Vagina (tissue), 2 donors: ENCODE results near the gene LMO7. TPM values are rescaled to one million over a fixed set of nuclear protein-coding genes. Genes with fewer than 3 reads are reported as not detected.

ENCODE experiments used
- DNase-seq, 2 donors: peaks; one replicate each; pipeline ENCODE4 v3.0.0-alpha.2; 2017; ENCODE audit errors: extremely low spot score in 2 of 2
- H3K27ac ChIP-seq: fragments of 200-600 bp; sonication (generic); one replicate; pipeline ENCODE4 v1.5.1; 2019
- H3K27me3 ChIP-seq: fragments of 200-600 bp; sonication (generic); one replicate; pipeline ENCODE4 v1.5.1; 2019
- H3K36me3 ChIP-seq, 2 donors: fragments of 200-600 bp; sonication (generic); one replicate each; pipeline ENCODE4 v1.5.1; 2017 to 2019
- H3K4me1 ChIP-seq: fragments of 200-600 bp; sonication (generic); one replicate; pipeline ENCODE4 v1.5.1; 2019
- H3K4me3 ChIP-seq, 2 donors: fragments of 200-600 bp; sonication (generic); 1 replicate in 1 of 2; 2 replicates in 1 of 2; pipeline ENCODE4 v1.5.1; 2016 to 2019
- H3K9me3 ChIP-seq: fragments of 200-600 bp; sonication (generic); one replicate; pipeline ENCODE4 v1.5.1; 2019
- POLR2A ChIP-seq, 2 donors: fragments of 450-650 bp; IDR thresholded peaks; one replicate each; pipeline ENCODE4 v1.6.1; 2017; ENCODE audit warnings: antibody characterized with exemption in 2 of 2, mild to moderate bottlenecking in 2 of 2, moderate library complexity in 2 of 2
- POLR2AphosphoS5 ChIP-seq, 2 donors: sonication (generic); formaldehyde crosslinking; IDR thresholded peaks; one replicate each; pipeline ENCODE4 v1.9.0; 2017; ENCODE audit warnings: antibody characterized with exemption in 2 of 2, mild to moderate bottlenecking in 2 of 2, low read depth in 1 of 2; ENCODE audit not compliant: insufficient read depth in 1 of 2
- intact Hi-C: fragments of 100-400 bp; cut with DNase I; formaldehyde crosslinking; loops from one replicate; pipeline ENCODE4 v1.15.1; 2023
- total RNA-seq: library from RNA; depleted of rRNA; stranded (reverse); fragments of >200 nt; gene quantifications from one replicate; pipeline ENCODE4 v1.2.3, GENCODE V29; 2016
- TF ChIP-seq, protein P1 (sequence below), 3 experiments: fragments of 450-650 bp in 2 of 3; fragments of 200-600 bp in 1 of 3; sonication (generic) in 1 of 3; IDR thresholded peaks; one replicate each; pipeline ENCODE4 v1.5.1; 2017 to 2019; ENCODE audit warnings: antibody characterized with exemption in 3 of 3, mild to moderate bottlenecking in 2 of 3, moderate library complexity in 2 of 3

The LMO7 gene
- total RNA-seq, 1 donor from 2014 or later = 85.4 TPM

- peaks cover 19% of the 10 kb centered on the region for H3K4me1 ChIP-seq
- H3K27ac ChIP-seq = no peak overlapping the region
- no peaks in the 10 kb centered on the region for H3K9me3 ChIP-seq
- H3K27me3 ChIP-seq = no peaks in the 10 kb centered on the region
- H3K4me3 ChIP-seq = no peak overlapping the region
- no peak for DNase-seq
- intact Hi-C loops = no loop called here
- no peaks in the 10 kb centered on the region for H3K36me3 ChIP-seq
- no peak for TF ChIP-seq POLR2AphosphoS5 (IDR thresholded peaks at IDR 0.05; ENCODE audit: insufficient read depth in 1 of 2, low read depth in 1 of 2)
- no peak for TF ChIP-seq POLR2A (IDR thresholded peaks at IDR 0.05)
- TF ChIP-seq, protein P1, sequence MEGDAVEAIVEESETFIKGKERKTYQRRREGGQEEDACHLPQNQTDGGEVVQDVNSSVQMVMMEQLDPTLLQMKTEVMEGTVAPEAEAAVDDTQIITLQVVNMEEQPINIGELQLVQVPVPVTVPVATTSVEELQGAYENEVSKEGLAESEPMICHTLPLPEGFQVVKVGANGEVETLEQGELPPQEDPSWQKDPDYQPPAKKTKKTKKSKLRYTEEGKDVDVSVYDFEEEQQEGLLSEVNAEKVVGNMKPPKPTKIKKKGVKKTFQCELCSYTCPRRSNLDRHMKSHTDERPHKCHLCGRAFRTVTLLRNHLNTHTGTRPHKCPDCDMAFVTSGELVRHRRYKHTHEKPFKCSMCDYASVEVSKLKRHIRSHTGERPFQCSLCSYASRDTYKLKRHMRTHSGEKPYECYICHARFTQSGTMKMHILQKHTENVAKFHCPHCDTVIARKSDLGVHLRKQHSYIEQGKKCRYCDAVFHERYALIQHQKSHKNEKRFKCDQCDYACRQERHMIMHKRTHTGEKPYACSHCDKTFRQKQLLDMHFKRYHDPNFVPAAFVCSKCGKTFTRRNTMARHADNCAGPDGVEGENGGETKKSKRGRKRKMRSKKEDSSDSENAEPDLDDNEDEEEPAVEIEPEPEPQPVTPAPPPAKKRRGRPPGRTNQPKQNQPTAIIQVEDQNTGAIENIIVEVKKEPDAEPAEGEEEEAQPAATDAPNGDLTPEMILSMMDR (IDR thresholded peaks at IDR 0.05) = no peak
These were observed 130.5 kb downstream of the LMO7 start for GRCh38 chr13:75766636-75767035.

- Histone ChIP-seq H3K4me3 (no peak overlapping the region), H3K27ac (no peak overlapping the region), H3K9me3 (no peaks in the 10 kb centered on the region), H3K36me3 (no peaks in the 10 kb centered on the region), H3K27me3 (no peaks in the 10 kb centered on the region), H3K4me1 (peaks cover 19% of the 10 kb centered on the region)
- intact Hi-C loops = no loop called here
- no peak for DNase-seq
- no peak for TF ChIP-seq POLR2AphosphoS5 (IDR thresholded peaks at IDR 0.05; ENCODE audit: insufficient read depth in 1 of 2, low read depth in 1 of 2)
- no peak for TF ChIP-seq POLR2A (IDR thresholded peaks at IDR 0.05)
- TF ChIP-seq, protein P1 (IDR thresholded peaks at IDR 0.05) = no peak
These were observed 133.2 kb downstream of the LMO7 start for GRCh38 chr13:75769141-75769905.

- Histone ChIP-seq H3K9me3 (no peaks in the 10 kb centered on the region), H3K36me3 (no peaks in the 10 kb centered on the region), H3K27ac (no peak overlapping the region), H3K27me3 (no peaks in the 10 kb centered on the region), H3K4me3 (no peak overlapping the region), H3K4me1 (peaks cover 19% of the 10 kb centered on the region)
- intact Hi-C loops = no loop called here
- DNase-seq = no peak
- TF ChIP-seq, protein P1 (IDR thresholded peaks at IDR 0.05) = no peak
- TF ChIP-seq POLR2A (IDR thresholded peaks at IDR 0.05) = no peak
- no peak for TF ChIP-seq POLR2AphosphoS5 (IDR thresholded peaks at IDR 0.05; ENCODE audit: insufficient read depth in 1 of 2, low read depth in 1 of 2)
These were observed 134.0 kb downstream of the LMO7 start for GRCh38 chr13:75770164-75770563.

GRCh38 chr13:75770592-75771011, 134.5 kb downstream of the LMO7 start:
- H3K36me3 ChIP-seq = no peaks in the 10 kb centered on the region
- no peaks in the 10 kb centered on the region for H3K27me3 ChIP-seq
- no peak for DNase-seq
- TF ChIP-seq POLR2A (IDR thresholded peaks at IDR 0.05) (no peak), POLR2AphosphoS5 (IDR thresholded peaks at IDR 0.05; ENCODE audit: insufficient read depth in 1 of 2, low read depth in 1 of 2) (no peak)
- TF ChIP-seq, protein P1 (IDR thresholded peaks at IDR 0.05) = no peak
- H3K27ac ChIP-seq = no peak overlapping the region
- no peak overlapping the region for H3K4me3 ChIP-seq
- intact Hi-C loops = no loop called here
- H3K9me3 ChIP-seq = no peaks in the 10 kb centered on the region
- H3K4me1 ChIP-seq = peaks cover 19% of the 10 kb centered on the region

DNA sequence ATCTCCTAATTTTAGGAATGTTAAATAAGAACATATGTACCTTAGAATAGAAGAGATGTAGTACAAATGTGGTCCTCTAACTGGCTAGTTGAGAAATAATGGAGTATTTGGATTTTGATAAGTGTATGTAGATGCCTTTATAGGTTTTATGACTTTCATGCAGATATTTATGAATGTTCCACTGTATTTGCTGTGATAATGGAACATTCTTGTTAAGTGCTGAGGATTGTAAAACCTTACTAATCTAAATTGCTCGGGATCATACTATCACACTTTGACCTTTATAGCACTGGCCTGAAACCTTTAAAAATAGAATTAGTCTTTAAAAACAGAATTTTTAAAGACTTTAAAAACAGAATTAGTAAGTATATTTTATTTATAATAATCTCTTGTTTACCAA, 135.1 kb downstream of the LMO7 start:
- DNase-seq = no peak
- Histone ChIP-seq H3K27me3 (no peaks in the 10 kb centered on the region), H3K4me1 (peaks cover 19% of the 10 kb centered on the region), H3K36me3 (no peaks in the 10 kb centered on the region), H3K9me3 (no peaks in the 10 kb centered on the region), H3K27ac (no peak overlapping the region), H3K4me3 (no peak overlapping the region)
- intact Hi-C loops = no loop called here
- TF ChIP-seq POLR2AphosphoS5 (IDR thresholded peaks at IDR 0.05; ENCODE audit: insufficient read depth in 1 of 2, low read depth in 1 of 2) (no peak), POLR2A (IDR thresholded peaks at IDR 0.05) (no peak)
- TF ChIP-seq, protein P1 (IDR thresholded peaks at IDR 0.05) = no peak
